GM23338 (cell line): ENCODE data around the gene SFMBT2.

Experiments used
- CTCF ChIP-seq, 2 experiments: fragments of 200-600 bp in 1 of 2; sonication (generic) in 1 of 2; conservative IDR thresholded peaks; 2 replicates each; pipeline versions ENCODE4 v1.5.1 to v1.6.1; 2016 to 2017; ENCODE audit warnings: antibody characterized with exemption in 2 of 2, low read depth in 2 of 2, mild to moderate bottlenecking in 2 of 2, moderate library complexity in 1 of 2
- ETS1 ChIP-seq: IDR thresholded peaks from 2 replicates; pipeline ENCODE4 v1.6.1; 2016; ENCODE audit warnings: antibody characterized with exemption
- EZH2 ChIP-seq: fragments of 200-600 bp; sonication (generic); IDR thresholded peaks from one replicate; pipeline ENCODE4 v1.8.0; 2017; ENCODE audit warnings: antibody characterized with exemption, mild to moderate bottlenecking, low read depth; ENCODE audit not compliant: unreplicated experiment

- TF ChIP-seq CTCF (conservative IDR thresholded peaks at IDR 0.05; ENCODE audit: low read depth in 2 of 2) = no peak
- no peak for TF ChIP-seq ETS1
- TF ChIP-seq EZH2 = no peak
Observed at GRCh38 chr10:7364474-7364873, 46.4 kb downstream of the SFMBT2 start.
